HG02610 (cell line): ENCODE measurements around the gene AP3S2.
A peak's percentile ranks its signal among the peaks of the same experiment; 100 is the strongest.
"Not testable (repeated sequence)": the region's sequence is repeated elsewhere in the genome, so short reads cannot be mapped to it uniquely, and the experiment has no call there.

Source experiments
- ATAC-seq: cut with Tn5 transposase; IDR thresholded peaks from one replicate; pipeline ENCODE4 v1.9.1; 2021; ENCODE audit warnings: mild to moderate bottlenecking, moderate library complexity; ENCODE audit not compliant: unreplicated experiment

The AP3S2 gene

GRCh38 chr15:89870006-89870405 lies 23.8 kb downstream of the AP3S2 start:
- no peak for ATAC-seq

GRCh38 chr15:89869490-89869889 lies 24.3 kb downstream of the AP3S2 start:
- not testable (repeated sequence) for ATAC-seq

GRCh38 chr15:89864958-89865739 lies 28.6 kb downstream of the AP3S2 start:
- no peak for ATAC-seq

GRCh38 chr15:89863918-89864317 lies 29.9 kb downstream of the AP3S2 start:
- no peak for ATAC-seq

- ATAC-seq = no peak
Measured at GRCh38 chr15:89860891-89861290, 32.9 kb downstream of the AP3S2 start.

- ATAC-seq = no peak
Measured at GRCh38 chr15:89860431-89860830, 33.4 kb downstream of the AP3S2 start.

- ATAC-seq = no peak
Measured at GRCh38 chr15:89858661-89859458, 34.9 kb downstream of the AP3S2 start.

GRCh38 chr15:89857673-89858072 lies 36.1 kb downstream of the AP3S2 start:
- ATAC-seq = no peak

GRCh38 chr15:89855948-89856347 lies 37.8 kb downstream of the AP3S2 start:
- no peak for ATAC-seq

GRCh38 chr15:89854863-89855262 lies 38.9 kb downstream of the AP3S2 start:
- not testable (repeated sequence) for ATAC-seq

GRCh38 chr15:89852342-89852995 lies 41.3 kb downstream of the AP3S2 start:
- no peak for ATAC-seq

GRCh38 chr15:89851673-89852341 lies 42.0 kb downstream of the AP3S2 start:
- peak; percentile 48 for ATAC-seq

- ATAC-seq = no peak
Measured at GRCh38 chr15:89848970-89849292, 44.9 kb downstream of the AP3S2 start.

- ATAC-seq = no peak
Measured at GRCh38 chr15:89847101-89847500, 46.7 kb downstream of the AP3S2 start.

GRCh38 chr15:89845305-89845893 lies 48.4 kb downstream of the AP3S2 start:
- no peak for ATAC-seq

GRCh38 chr15:89841962-89842361 lies 51.8 kb downstream of the AP3S2 start:
- ATAC-seq = no peak

GRCh38 chr15:89841306-89841705 lies 52.5 kb downstream of the AP3S2 start:
- no peak for ATAC-seq

GRCh38 chr15:89839167-89839810 lies 54.5 kb downstream of the AP3S2 start:
- no peak for ATAC-seq

GRCh38 chr15:89837830-89838178 lies 56.0 kb downstream of the AP3S2 start:
- ATAC-seq = no peak

- no peak for ATAC-seq
Measured at GRCh38 chr15:89837134-89837829, 56.5 kb downstream of the AP3S2 start.
